Panc1 (cell line): ENCODE data around the gene CNGB1. TPM values are rescaled to one million over a fixed set of nuclear protein-coding genes. Genes with fewer than 3 reads are reported as not detected.

Experiments used
- ATAC-seq: fragments of 200-7000 bp; cut with Tn5 transposase; 2 replicates; pipeline ENCODE4 v1.9.1; 2020; ENCODE audit warnings: mild to moderate bottlenecking, moderate library complexity
- BruUV-seq: library from RNA; stranded (reverse); fragments of 400-500 nt; replicated peaks from 2 replicates; lab custom pipeline; 2021; lab: Mats Ljungman, UMichigan
- CTCF ChIA-PET: fragments of 300-600 bp; sonication (Branson Sonifier 250); formaldehyde crosslinking; loops from one replicate; lab custom pipeline; 2022; ENCODE audit warnings: antibody characterized with exemption; lab: Charles Lee
- POLR2A ChIA-PET: fragments of 300-600 bp; sonication (Branson Sonifier 250); formaldehyde crosslinking; loops from one replicate; lab custom pipeline; 2022; ENCODE audit warnings: antibody characterized with exemption; lab: Charles Lee
- DNase-seq: peaks from one replicate; pipeline ENCODE4 v3.0.0-alpha.2; 2010; ENCODE audit warnings: low read depth, low spot score
- H3K27ac ChIP-seq: 2 replicates; pipeline ENCODE4 v1.5.1; 2011; ENCODE audit warnings: mild to moderate bottlenecking, low read length, inconsistent platforms
- H3K27me3 ChIP-seq: fragments of 200-500 bp; sonication (Bioruptor generic); 2 replicates; pipeline ENCODE4 v1.6.0; 2014; ENCODE audit warnings: low read length, inconsistent platforms; ENCODE audit not compliant: control insufficient read depth, insufficient read depth
- H3K36me3 ChIP-seq: fragments of 200-500 bp; sonication (Bioruptor generic); 2 replicates; pipeline ENCODE4 v1.5.1; 2014; ENCODE audit warnings: inconsistent platforms, mild to moderate bottlenecking, low read length, moderate library complexity; ENCODE audit not compliant: control insufficient read depth, insufficient read depth
- H3K4me1 ChIP-seq: 2 replicates; pipeline ENCODE4 v1.5.1; 2011; ENCODE audit warnings: inconsistent platforms, mild to moderate bottlenecking, low read length, moderate library complexity; ENCODE audit not compliant: control insufficient read depth, insufficient read depth
- H3K4me3 ChIP-seq, 2 experiments: 2 replicates each; pipeline ENCODE4 v1.5.1; 2011 to 2012; ENCODE audit warnings: low read depth in 2 of 2, low read length in 2 of 2, mild to moderate bottlenecking in 2 of 2, inconsistent platforms in 1 of 2, moderate library complexity in 1 of 2
- H3K9me3 ChIP-seq: fragments of 200-500 bp; sonication (Bioruptor generic); 2 replicates; pipeline ENCODE4 v1.5.1; 2014; ENCODE audit warnings: low read depth, mild to moderate bottlenecking, inconsistent platforms, low read length, moderate library complexity; ENCODE audit not compliant: control insufficient read depth, insufficient read depth
- CTCF ChIP-seq: fragments of 450-650 bp; IDR thresholded peaks from 2 replicates; pipeline ENCODE4 v1.5.1; 2017; ENCODE audit warnings: mild to moderate bottlenecking
- POLR2AphosphoS5 ChIP-seq: IDR thresholded peaks from 2 replicates; pipeline ENCODE4 v1.6.1; 2012; ENCODE audit warnings: mild to moderate bottlenecking, low read depth, low read length, moderate library complexity
- SIN3A ChIP-seq: IDR thresholded peaks from 2 replicates; pipeline ENCODE4 v1.6.1; 2012; ENCODE audit warnings: low read depth, mild to moderate bottlenecking, low read length, moderate library complexity, borderline replicate concordance; ENCODE audit not compliant: insufficient read depth
- TCF7L2 ChIP-seq: IDR thresholded peaks from 2 replicates; pipeline ENCODE4 v1.6.1; 2011; ENCODE audit warnings: mild to moderate bottlenecking, low read depth, low read length, inconsistent platforms
- in situ Hi-C: cut with HindIII; loops from 2 replicates; pipeline ENCODE4 v1.10.0; 2016; ENCODE audit warnings: low sequenced_read_pairs, low pct_unique_long_range_greater_than_20kb
- intact Hi-C: fragments of 100-400 bp; cut with micrococcal nuclease; formaldehyde crosslinking; loops from one replicate; pipeline ENCODE4 v1.10.0; 2022; ENCODE audit not compliant: unreplicated experiment
- total RNA-seq: library from RNA; stranded (reverse); gene quantifications from one replicate; pipeline ENCODE4 v1.2.1, GENCODE V29; 2021; ENCODE audit not compliant: unreplicated experiment
- TF ChIP-seq, protein P1 (sequence below), 2 experiments: IDR thresholded peaks; 2 replicates each; pipeline ENCODE4 v1.6.1; 2011 to 2012; ENCODE audit warnings: low read depth in 2 of 2, control low read depth in 1 of 2, low read length in 1 of 2, mild to moderate bottlenecking in 1 of 2, moderate library complexity in 1 of 2; ENCODE audit not compliant: insufficient read depth in 1 of 2

CNGB1 gene
- total RNA-seq, 1 experiment from 2014 or later: not detected

DNA sequence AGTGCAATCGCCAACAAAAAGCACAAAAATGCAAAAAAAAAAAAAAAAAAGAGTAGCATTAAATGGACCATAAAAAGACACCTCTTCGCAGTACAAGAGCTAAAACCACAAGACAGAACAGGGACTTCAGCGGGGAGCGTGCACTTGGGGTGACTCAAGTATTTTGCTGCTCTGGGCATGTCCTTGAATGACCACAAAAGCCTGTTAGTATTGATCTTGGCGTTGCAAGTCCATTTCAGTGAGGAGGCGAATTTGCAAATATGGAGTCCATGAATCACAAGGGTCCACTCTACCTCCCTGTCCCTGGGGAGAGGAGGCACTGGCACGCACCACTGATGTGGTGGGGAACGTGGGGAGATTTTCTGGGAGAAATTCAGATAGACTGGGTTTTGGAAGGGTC lies 78.9 kb downstream of the CNGB1 start:
- intact Hi-C loops: no loop called here
- POLR2A ChIA-PET: no interaction called here

DNA sequence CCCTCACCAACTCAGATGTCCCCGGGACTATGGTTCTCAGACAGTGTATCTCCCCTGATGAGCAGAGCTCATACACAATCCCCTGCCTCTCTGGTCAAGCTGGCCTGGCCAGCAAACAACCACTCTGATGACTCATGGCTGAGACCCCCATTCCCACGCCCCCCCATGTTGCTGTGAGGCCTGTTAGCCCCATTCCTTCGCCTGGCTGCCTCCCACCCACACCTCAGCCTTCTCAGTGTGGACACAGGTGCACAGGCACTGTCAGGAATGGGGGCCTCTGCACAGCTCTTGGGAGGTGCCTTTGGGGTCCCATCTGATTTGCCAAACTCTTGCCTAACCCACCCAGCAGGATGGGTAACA lies 80.2 kb downstream of the CNGB1 start:
- H3K4me1 ChIP-seq: no peaks in the 10 kb centered on the region
- in situ Hi-C loops: no loop called here
- intact Hi-C loops: no loop called here
- no peaks in the 10 kb centered on the region for H3K9me3 ChIP-seq
- no peak overlapping the region for H3K27ac ChIP-seq
- no TSS peak for BruUV-seq
- H3K4me3 ChIP-seq: no peak overlapping the region
- H3K27me3 ChIP-seq: no peaks in the 10 kb centered on the region
- CTCF ChIA-PET: interaction anchor here (0.8 kb wide), 1 partner anchor 31 kb away, joined by 3 read pairs; no protein-coding TSS in a partner anchor
- no peaks in the 10 kb centered on the region for H3K36me3 ChIP-seq
- TF ChIP-seq SIN3A: no peak
- POLR2A ChIA-PET: interaction anchor here (1.0 kb wide), 1 partner anchor 134 kb away, joined by 8 read pairs; no protein-coding TSS in a partner anchor
- no peak for ATAC-seq
- no peak for DNase-seq

More for the DNA sequence above, 78.9 kb downstream of the CNGB1 start:
- H3K27me3 ChIP-seq: no peaks in the 10 kb centered on the region
- no peak overlapping the region for H3K4me3 ChIP-seq
- TF ChIP-seq POLR2AphosphoS5 (no peak), SIN3A (no peak), TCF7L2 (no peak), CTCF (no peak)
- TF ChIP-seq, protein P1, sequence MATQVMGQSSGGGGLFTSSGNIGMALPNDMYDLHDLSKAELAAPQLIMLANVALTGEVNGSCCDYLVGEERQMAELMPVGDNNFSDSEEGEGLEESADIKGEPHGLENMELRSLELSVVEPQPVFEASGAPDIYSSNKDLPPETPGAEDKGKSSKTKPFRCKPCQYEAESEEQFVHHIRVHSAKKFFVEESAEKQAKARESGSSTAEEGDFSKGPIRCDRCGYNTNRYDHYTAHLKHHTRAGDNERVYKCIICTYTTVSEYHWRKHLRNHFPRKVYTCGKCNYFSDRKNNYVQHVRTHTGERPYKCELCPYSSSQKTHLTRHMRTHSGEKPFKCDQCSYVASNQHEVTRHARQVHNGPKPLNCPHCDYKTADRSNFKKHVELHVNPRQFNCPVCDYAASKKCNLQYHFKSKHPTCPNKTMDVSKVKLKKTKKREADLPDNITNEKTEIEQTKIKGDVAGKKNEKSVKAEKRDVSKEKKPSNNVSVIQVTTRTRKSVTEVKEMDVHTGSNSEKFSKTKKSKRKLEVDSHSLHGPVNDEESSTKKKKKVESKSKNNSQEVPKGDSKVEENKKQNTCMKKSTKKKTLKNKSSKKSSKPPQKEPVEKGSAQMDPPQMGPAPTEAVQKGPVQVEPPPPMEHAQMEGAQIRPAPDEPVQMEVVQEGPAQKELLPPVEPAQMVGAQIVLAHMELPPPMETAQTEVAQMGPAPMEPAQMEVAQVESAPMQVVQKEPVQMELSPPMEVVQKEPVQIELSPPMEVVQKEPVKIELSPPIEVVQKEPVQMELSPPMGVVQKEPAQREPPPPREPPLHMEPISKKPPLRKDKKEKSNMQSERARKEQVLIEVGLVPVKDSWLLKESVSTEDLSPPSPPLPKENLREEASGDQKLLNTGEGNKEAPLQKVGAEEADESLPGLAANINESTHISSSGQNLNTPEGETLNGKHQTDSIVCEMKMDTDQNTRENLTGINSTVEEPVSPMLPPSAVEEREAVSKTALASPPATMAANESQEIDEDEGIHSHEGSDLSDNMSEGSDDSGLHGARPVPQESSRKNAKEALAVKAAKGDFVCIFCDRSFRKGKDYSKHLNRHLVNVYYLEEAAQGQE (IDR thresholded peaks at IDR 0.05; ENCODE audit: insufficient read depth in 1 of 2, low read depth in 2 of 2, low read length in 1 of 2): no peak
- H3K27ac ChIP-seq: no peak overlapping the region
- H3K9me3 ChIP-seq: no peaks in the 10 kb centered on the region
- DNase-seq: no peak
- no peaks in the 10 kb centered on the region for H3K4me1 ChIP-seq
- ATAC-seq: no peak
- no peaks in the 10 kb centered on the region for H3K36me3 ChIP-seq
- in situ Hi-C loops: no loop called here
- CTCF ChIA-PET: interaction anchor here (0.6 kb wide), 1 partner anchor 16 kb away, joined by 3 read pairs; no protein-coding TSS in a partner anchor
- no TSS peak for BruUV-seq

DNA sequence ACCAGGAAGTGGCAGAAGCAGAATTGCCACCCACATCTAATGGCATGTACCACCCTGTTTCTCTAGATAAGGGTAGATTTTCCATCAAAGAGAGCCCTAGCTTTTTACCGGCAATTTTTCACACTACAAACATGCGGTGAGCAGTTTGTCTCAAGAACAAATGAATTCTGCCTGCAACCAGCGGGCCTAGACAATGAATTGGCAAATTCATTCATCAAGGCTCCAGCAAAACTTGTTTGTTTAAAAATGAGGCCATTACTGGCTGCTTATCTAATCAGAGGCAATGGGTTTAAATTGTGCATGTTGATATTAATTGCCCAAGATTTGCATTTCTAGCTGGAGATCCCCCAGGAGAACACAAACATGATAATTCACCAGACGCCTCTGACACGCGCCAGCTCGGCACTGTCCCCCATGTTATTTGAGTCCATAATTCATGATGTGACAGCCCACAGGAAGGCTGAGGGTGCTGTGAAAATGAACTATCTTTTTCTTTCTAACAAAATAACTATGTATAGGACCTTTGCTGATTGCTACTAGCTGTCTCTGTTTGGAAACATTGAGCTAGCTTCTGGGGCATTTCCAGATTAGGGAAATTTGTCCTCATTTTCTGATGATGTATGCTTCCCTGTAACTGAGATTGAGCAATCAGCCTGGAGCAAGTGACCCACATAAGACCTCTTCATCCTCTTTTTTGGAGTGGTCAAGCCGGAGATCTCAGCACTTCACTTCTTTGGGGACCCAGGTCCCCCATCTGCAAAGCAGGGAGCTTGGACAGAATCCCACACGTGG lies 80.8 kb downstream of the CNGB1 start:
- Histone ChIP-seq H3K4me1 (no peaks in the 10 kb centered on the region), H3K9me3 (no peaks in the 10 kb centered on the region), H3K36me3 (no peaks in the 10 kb centered on the region), H3K27ac (no peak overlapping the region), H3K4me3 (no peak overlapping the region), H3K27me3 (no peaks in the 10 kb centered on the region)
- ATAC-seq (no peak), DNase-seq (no peak)
- intact Hi-C loops: no loop called here
- ChIA-PET POLR2A (interaction anchor here (0.6 to 1.0 kb wide), 2 partner anchors 109 to 134 kb away, joined by 5 to 8 read pairs; no protein-coding TSS in a partner anchor), CTCF (interaction anchor here (0.8 kb wide), 1 partner anchor 31 kb away, joined by 3 read pairs; no protein-coding TSS in a partner anchor)
- in situ Hi-C loops: no loop called here
- no TSS peak for BruUV-seq
- no peak for TF ChIP-seq CTCF
- no peak for TF ChIP-seq SIN3A
- no peak for TF ChIP-seq TCF7L2
- TF ChIP-seq, protein P1 (IDR thresholded peaks at IDR 0.05; ENCODE audit: insufficient read depth in 1 of 2, low read depth in 2 of 2, low read length in 1 of 2): no peak
- TF ChIP-seq POLR2AphosphoS5: no peak
